ENCODE data around the gene NUP210L. TPM values are rescaled to one million over a fixed set of nuclear protein-coding genes. Genes with fewer than 3 reads are reported as not detected.

NUP210L gene
- total and polyA plus RNA-seq, 9 of the 15 experiments (the other 6 are each of a cell fraction or from before 2014, with no cell fraction given), result 0.01 to 0.04 TPM; not detected in 7

DNA sequence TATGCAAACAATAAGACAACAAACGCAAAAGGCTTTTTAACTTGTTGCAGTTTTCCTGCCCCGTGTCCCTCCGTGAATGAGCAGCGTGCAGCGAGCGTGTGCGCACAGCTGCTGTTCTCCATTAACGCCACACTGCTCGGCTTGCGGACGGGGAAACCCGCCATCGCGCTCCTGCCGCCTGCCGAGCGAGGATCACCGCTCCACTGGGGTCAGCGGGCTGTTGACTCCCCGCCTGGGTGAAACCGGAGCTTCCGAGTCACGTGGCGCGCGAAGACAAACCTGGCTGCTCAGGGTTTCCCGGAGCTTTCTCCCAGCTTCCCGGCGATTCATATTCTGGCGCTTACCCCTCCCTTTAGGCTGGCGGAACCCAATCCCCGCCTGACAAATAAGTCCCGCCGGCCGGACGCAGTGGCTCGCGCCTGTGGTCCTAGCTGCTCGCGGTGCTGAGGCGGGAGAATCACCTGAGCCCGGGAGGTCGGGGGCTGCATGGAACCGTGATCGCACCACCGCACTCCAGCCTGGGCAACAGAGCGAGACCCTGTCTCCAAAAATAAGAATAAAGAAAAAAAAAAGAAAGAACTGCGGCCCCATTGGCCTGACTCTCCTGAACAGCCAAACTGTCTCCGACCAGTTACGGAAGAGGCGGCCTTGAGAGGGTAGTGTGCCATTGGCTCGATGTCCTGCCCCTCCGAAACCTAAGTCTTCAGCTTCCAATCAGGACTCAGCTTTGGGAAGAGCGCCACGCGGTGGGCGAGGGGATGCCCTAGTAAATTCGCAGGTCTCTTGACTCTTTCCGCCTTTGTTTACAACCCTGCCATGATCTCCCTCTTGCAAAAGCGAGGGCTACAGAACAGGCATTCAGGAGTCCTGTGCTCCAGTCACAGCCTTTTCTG lies 187.5 kb downstream of the NUP210L start, which contains the start of gene CREB3L4 (continued):
- no peak for TF ChIP-seq RBM22 (IDR thresholded peaks at IDR 0.05; ENCODE audit: low read depth, low read length, poor library complexity, severe bottlenecking)
- TF ChIP-seq ZEB2 (IDR thresholded peaks at IDR 0.05), result peak; percentile 10; the same call in 1 of the 2 replicates
- TF ChIP-seq XRCC5 (IDR thresholded peaks at IDR 0.05; ENCODE audit: low read depth, low read length), result 0 out of 2 replicates have a peak, but pooled peaks have one; percentile 21
- peak; percentile 19 for TF ChIP-seq ETS2 (tag; IDR thresholded peaks at IDR 0.05; ENCODE audit: borderline replicate concordance, poor library complexity, severe bottlenecking)
- TF ChIP-seq EHMT2 (IDR thresholded peaks at IDR 0.05), result no peak
- no peak; the same call in 1 of the 2 replicates for TF ChIP-seq HDAC2 (IDR thresholded peaks at IDR 0.05)
- no peak; the same call in 1 of the 2 replicates for TF ChIP-seq NBN (IDR thresholded peaks at IDR 0.05; ENCODE audit: low read depth)
- TF ChIP-seq ETV5 (CRISPR knock-in tag; IDR thresholded peaks at IDR 0.05; ENCODE audit: low read depth), result peak; percentile 74
- peak; percentile 72 for TF ChIP-seq GTF2B (IDR thresholded peaks at IDR 0.05; ENCODE audit: extremely low read depth, insufficient read length)
- no peak; the same call in 1 of the 2 replicates for TF ChIP-seq NCOR1 (IDR thresholded peaks at IDR 0.05)
- peak; percentile 67 for TF ChIP-seq HLTF (IDR thresholded peaks at IDR 0.05)
- no peak; the same call in 1 of the 2 replicates for TF ChIP-seq E2F3 (CRISPR knock-in tag; IDR thresholded peaks at IDR 0.05)
- TF ChIP-seq, protein P1, sequence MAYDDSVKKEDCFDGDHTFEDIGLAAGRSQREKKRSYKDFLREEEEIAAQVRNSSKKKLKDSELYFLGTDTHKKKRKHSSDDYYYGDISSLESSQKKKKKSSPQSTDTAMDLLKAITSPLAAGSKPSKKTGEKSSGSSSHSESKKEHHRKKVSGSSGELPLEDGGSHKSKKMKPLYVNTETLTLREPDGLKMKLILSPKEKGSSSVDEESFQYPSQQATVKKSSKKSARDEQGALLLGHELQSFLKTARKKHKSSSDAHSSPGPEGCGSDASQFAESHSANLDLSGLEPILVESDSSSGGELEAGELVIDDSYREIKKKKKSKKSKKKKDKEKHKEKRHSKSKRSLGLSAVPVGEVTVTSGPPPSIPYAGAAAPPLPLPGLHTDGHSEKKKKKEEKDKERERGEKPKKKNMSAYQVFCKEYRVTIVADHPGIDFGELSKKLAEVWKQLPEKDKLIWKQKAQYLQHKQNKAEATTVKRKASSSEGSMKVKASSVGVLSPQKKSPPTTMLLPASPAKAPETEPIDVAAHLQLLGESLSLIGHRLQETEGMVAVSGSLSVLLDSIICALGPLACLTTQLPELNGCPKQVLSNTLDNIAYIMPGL (CRISPR knock-in tag; IDR thresholded peaks at IDR 0.05), result 0 out of 2 replicates have a peak, but pooled peaks have one; percentile 76
- 0 out of 2 replicates have a peak, but pooled peaks have one; percentile 50 for TF ChIP-seq ZBTB1 (CRISPR knock-in tag; IDR thresholded peaks at IDR 0.05; ENCODE audit: borderline replicate concordance, low read depth)
- no peak for TF ChIP-seq GATA2 (CRISPR knock-in tag; IDR thresholded peaks at IDR 0.05)
- TF ChIP-seq, protein P2, sequence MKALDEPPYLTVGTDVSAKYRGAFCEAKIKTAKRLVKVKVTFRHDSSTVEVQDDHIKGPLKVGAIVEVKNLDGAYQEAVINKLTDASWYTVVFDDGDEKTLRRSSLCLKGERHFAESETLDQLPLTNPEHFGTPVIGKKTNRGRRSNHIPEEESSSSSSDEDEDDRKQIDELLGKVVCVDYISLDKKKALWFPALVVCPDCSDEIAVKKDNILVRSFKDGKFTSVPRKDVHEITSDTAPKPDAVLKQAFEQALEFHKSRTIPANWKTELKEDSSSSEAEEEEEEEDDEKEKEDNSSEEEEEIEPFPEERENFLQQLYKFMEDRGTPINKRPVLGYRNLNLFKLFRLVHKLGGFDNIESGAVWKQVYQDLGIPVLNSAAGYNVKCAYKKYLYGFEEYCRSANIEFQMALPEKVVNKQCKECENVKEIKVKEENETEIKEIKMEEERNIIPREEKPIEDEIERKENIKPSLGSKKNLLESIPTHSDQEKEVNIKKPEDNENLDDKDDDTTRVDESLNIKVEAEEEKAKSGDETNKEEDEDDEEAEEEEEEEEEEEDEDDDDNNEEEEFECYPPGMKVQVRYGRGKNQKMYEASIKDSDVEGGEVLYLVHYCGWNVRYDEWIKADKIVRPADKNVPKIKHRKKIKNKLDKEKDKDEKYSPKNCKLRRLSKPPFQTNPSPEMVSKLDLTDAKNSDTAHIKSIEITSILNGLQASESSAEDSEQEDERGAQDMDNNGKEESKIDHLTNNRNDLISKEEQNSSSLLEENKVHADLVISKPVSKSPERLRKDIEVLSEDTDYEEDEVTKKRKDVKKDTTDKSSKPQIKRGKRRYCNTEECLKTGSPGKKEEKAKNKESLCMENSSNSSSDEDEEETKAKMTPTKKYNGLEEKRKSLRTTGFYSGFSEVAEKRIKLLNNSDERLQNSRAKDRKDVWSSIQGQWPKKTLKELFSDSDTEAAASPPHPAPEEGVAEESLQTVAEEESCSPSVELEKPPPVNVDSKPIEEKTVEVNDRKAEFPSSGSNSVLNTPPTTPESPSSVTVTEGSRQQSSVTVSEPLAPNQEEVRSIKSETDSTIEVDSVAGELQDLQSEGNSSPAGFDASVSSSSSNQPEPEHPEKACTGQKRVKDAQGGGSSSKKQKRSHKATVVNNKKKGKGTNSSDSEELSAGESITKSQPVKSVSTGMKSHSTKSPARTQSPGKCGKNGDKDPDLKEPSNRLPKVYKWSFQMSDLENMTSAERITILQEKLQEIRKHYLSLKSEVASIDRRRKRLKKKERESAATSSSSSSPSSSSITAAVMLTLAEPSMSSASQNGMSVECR (CRISPR knock-in tag; IDR thresholded peaks at IDR 0.05), result peak; percentile 15; the same call in 1 of the 2 replicates
- TF ChIP-seq ZNF133 (CRISPR knock-in tag; IDR thresholded peaks at IDR 0.05), result no peak
- TF ChIP-seq, protein P3, sequence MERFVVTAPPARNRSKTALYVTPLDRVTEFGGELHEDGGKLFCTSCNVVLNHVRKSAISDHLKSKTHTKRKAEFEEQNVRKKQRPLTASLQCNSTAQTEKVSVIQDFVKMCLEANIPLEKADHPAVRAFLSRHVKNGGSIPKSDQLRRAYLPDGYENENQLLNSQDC (CRISPR knock-in tag; IDR thresholded peaks at IDR 0.05), result no peak
- no peak for TF ChIP-seq ZNF146 (CRISPR knock-in tag; IDR thresholded peaks at IDR 0.05; ENCODE audit: unreplicated experiment)
- TF ChIP-seq PCBP1 (IDR thresholded peaks at IDR 0.05; ENCODE audit: low read depth, low read length, poor library complexity, severe bottlenecking), result no peak
- peak; percentile 9; the same call in 1 of the 2 replicates for TF ChIP-seq ZKSCAN1 (IDR thresholded peaks at IDR 0.05; ENCODE audit: low read depth, low read length)
- TF ChIP-seq ZFPM2 (CRISPR knock-in tag; IDR thresholded peaks at IDR 0.05), result no peak

Data from K562 (cell line).